Liver (tissue), 3 donors: Measurements from ENCODE around the gene OMP.

ENCODE experiments used
- CTCF ChIP-seq: fragments of 150-350 bp; IDR thresholded peaks from 2 replicates; pipeline ENCODE4 v1.5.1; 2017; ENCODE audit warnings: improper control_type of control experiment, low read depth, low read length; ENCODE audit not compliant: missing input control
- GABPA ChIP-seq, 2 donors: IDR thresholded peaks in 1 of 2; conservative IDR thresholded peaks in 1 of 2; 2 replicates each; pipeline ENCODE4 v1.6.1; 2016; ENCODE audit warnings: antibody characterized with exemption in 2 of 2, mild to moderate bottlenecking in 1 of 2, moderate library complexity in 1 of 2
- HNF4A ChIP-seq, 2 donors: conservative IDR thresholded peaks; 2 replicates each; pipeline ENCODE4 v1.6.1; 2016; ENCODE audit warnings: antibody characterized with exemption in 2 of 2, mild to moderate bottlenecking in 2 of 2
- RAD21 ChIP-seq, 2 donors: IDR thresholded peaks; 2 replicates each; pipeline ENCODE4 v1.6.1; 2016; ENCODE audit warnings: antibody characterized with exemption in 2 of 2, mild to moderate bottlenecking in 2 of 2
- SP1 ChIP-seq: IDR thresholded peaks from 2 replicates; pipeline ENCODE4 v1.6.1; 2018; ENCODE audit warnings: antibody characterized with exemption, mild to moderate bottlenecking
- TAF1 ChIP-seq: conservative IDR thresholded peaks from 2 replicates; pipeline ENCODE4 v1.6.1; 2016; ENCODE audit warnings: antibody characterized with exemption, mild to moderate bottlenecking
- YY1 ChIP-seq: IDR thresholded peaks from 2 replicates; pipeline ENCODE4 v1.6.1; 2016; ENCODE audit warnings: antibody characterized with exemption, mild to moderate bottlenecking
- ZBTB33 ChIP-seq: IDR thresholded peaks from 2 replicates; pipeline ENCODE4 v1.6.1; 2016; ENCODE audit warnings: antibody characterized with exemption
- TF ChIP-seq, protein P1 (sequence below): IDR thresholded peaks from 2 replicates; pipeline ENCODE4 v1.6.1; 2016; ENCODE audit warnings: antibody characterized with exemption
- donor health status: healthy.
- donor health status: healthy.

- TF ChIP-seq CTCF (no peak), HNF4A (conservative IDR thresholded peaks at IDR 0.05) (no peak), YY1 (no peak), ZBTB33 (no peak), SP1 (no peak), TAF1 (no peak), RAD21 (IDR thresholded peaks at IDR 0.05) (no peak), GABPA (IDR thresholded peaks at IDR 0.05 in 1 of 2, conservative IDR thresholded peaks at IDR 0.05 in 1 of 2) (no peak)
- TF ChIP-seq, protein P1, sequence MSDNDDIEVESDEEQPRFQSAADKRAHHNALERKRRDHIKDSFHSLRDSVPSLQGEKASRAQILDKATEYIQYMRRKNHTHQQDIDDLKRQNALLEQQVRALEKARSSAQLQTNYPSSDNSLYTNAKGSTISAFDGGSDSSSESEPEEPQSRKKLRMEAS = no peak
These were observed 48.2 kb downstream of the OMP start for GRCh38 chr11:77150836-77151235.
